ENCODE results near the gene AKAP10.
"Not testable (repeated sequence)": the region's sequence is repeated elsewhere in the genome, so short reads cannot be mapped to it uniquely, and the experiment has no call there.

AKAP10 gene

DNA sequence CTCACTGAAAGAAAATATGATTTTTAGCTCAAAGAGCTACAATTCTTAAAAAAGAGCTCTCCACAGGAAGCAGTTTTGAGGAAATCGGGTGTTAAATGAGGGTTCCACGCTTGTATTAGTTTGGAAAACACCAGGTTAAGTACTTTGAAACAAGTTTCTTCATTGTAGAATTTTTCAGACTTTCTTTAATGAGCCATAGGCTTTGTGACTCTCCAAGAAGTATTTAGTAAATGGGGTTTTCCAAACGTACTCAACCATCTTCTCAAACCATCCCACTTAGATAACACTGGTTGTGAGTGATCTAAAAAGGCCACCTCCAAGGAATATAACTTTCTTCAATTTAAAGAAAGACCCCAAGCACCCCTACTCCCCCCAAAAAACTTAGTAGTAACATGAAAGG, 112.6 kb downstream of the AKAP10 start:
- no peak for DNase-seq

DNA sequence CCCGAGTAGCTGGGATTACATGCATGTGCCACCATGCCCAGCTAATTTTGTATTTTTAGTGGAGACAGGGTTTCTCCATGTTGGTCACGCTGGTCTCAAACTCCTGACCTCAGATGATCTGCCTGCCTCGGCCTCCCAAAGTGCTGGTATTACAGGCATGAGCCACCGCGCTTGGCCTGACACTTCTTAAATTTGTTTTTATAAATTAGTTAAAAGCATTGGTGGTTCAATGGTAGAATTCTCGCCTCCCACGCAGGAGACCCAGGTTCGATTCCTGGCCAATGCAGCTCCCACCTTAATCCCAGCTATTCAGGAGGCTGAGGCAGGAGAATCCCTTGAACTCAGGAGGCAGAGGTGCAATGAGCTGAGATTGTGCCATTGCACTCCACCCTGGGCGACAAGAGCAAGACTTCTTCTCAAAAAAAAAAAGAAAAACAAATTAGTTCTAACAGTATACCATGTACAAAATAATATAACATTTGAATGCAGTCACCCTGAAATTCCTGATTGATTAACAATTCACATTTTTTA, 116.9 kb downstream of the AKAP10 start:
- DNase-seq: not testable (repeated sequence)

DNA sequence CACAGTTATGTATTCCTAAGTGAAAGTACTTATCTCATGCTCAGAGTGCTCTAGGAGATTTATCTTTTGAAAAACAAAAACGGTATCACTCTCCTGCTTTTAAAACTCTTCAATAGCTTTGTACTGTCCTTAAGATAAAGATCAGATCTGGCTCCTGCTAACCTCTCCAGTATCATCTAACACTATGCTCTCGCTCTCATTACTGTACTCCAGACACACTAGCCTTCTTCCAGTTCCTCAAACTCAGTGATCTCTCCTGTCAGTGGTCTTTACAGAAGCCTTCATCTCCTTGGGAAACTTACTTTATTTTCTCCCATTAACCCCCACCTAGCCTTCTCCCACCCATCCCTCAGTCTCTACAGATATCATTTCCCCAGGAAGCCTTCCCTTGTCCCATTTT, 120.0 kb downstream of the AKAP10 start:
- DNase-seq: no peak
